Umbilical cord (tissue), 2 donors: ENCODE results near the gene DNAJC13. TPM values are rescaled to one million over a fixed set of nuclear protein-coding genes. Genes with fewer than 3 reads are reported as not detected.
"Not testable (repeated sequence)": the region's sequence is repeated elsewhere in the genome, so short reads cannot be mapped to it uniquely, and the experiment has no call there.

Experiments
- DNase-seq: peaks from one replicate; pipeline ENCODE4 v3.0.0-alpha.2; 2015; ENCODE audit warnings: low spot score
- total RNA-seq: library from RNA; depleted of rRNA; stranded (reverse); fragments of >200 nt; gene quantifications from one replicate; pipeline ENCODE4 v1.2.3, GENCODE V29; 2014; ENCODE audit warnings: low replicate concordance; ENCODE audit not compliant: insufficient read depth

Gene DNAJC13
- 73.7 TPM for total RNA-seq

- peak; percentile 98 for DNase-seq
These were observed at the start of gene DNAJC13 for GRCh38 chr3:132416807-132417694. Gene DNAJC13 (plus strand): TSS chr3:132417502. CDS start chr3:132434551, 17,049 bp downstream.

DNA sequence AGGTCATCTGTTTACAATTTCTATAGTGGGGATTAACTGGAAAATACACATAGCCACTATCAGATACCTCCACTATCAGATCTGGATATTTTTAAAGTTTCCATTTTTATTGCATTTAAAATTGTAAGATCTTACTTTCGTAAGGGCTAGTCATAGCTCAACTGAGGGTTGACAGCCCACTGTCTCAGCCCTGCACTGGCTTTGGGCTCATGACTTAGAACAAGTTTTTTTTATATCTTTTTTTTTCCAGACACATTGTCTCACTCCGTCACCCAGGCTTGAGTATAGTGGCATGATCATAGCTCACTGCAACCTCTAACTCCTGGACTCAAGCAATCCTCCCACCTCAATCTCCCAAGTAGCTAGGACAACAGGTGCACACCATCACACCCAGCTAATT, 48.8 kb upstream of the DNAJC13 start:
- no peak for DNase-seq

- no peak for DNase-seq
These were observed 48.3 kb upstream of the DNAJC13 start for GRCh38 chr3:132368962-132369361.

DNA sequence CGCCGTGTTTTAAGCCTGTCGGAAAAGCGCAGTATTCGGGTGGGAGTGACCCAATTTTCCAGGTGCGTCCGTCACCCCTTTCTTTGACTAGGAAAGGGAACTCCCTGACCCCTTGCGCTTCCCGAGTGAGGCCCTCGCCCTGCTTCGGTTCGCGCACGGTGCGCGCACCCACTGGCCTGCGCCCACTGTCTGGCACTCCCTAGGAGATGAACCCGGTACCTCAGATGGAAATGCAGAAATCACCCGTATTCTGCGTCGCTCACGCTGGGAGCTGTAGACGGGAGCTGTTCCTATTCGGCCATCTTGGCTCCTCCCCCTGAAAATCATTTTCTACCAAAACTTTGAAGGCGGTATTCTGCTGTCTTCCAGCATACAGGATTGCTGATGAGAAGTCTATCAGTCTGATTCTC, 40.4 kb upstream of the DNAJC13 start:
- DNase-seq, result not testable (repeated sequence)

GRCh38 chr3:132378048-132378762, 39.1 kb upstream of the DNAJC13 start:
- DNase-seq, result no peak

- DNase-seq, result no peak
These were observed 38.5 kb upstream of the DNAJC13 start for GRCh38 chr3:132378846-132379245.

GRCh38 chr3:132380920-132381319, 36.4 kb upstream of the DNAJC13 start:
- DNase-seq, result no peak

- DNase-seq, result no peak
These were observed 35.9 kb upstream of the DNAJC13 start for GRCh38 chr3:132381348-132381944.

GRCh38 chr3:132382267-132382666, 35.0 kb upstream of the DNAJC13 start:
- DNase-seq, result no peak

- DNase-seq, result no peak
These were observed 34.6 kb upstream of the DNAJC13 start for GRCh38 chr3:132382688-132383194.

DNA sequence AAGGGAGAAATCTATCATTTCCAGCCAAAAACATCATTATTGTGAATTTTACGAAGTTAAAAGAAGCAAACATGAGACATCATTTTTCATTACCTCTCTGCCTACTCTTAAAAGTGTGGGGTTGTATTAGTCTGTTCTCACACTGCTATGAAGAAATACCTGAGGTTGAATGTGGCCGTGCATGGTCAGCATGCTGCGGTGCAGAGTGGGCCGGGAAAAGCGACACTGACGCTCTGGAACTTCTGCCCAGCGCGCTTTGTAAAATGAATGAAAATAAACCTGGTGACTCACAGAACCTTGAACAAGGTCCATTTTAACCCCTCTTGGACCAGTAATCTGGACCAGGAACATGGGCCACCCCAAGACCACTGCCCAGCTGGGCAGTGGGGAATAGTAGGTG, 31.0 kb upstream of the DNAJC13 start:
- DNase-seq, result no peak

DNA sequence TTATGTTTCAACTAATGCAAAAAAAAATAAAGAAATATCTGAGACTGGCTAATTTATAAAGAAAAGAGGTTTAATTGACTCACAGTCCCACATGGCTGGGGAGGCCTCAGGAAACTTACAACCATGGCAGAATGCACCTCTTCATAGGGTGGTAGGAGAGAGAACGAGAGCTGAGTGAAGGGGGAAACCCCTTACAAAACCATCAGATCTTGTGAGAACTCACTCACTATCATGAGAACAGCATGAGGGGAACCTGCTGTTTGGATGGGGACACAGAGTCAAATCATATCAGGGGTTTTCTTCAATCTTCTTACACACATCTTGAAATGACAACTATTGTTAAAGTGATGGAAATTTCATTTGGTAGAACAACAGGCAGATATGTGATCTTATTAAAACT, 24.6 kb upstream of the DNAJC13 start:
- not testable (repeated sequence) for DNase-seq

GRCh38 chr3:132394320-132394719, 23.0 kb upstream of the DNAJC13 start:
- DNase-seq, result peak; percentile 32

- DNase-seq, result no peak
These were observed 22.2 kb upstream of the DNAJC13 start for GRCh38 chr3:132395126-132395525.

- no peak for DNase-seq
These were observed 21.0 kb upstream of the DNAJC13 start for GRCh38 chr3:132396255-132396654.

GRCh38 chr3:132396776-132397175, 20.5 kb upstream of the DNAJC13 start:
- DNase-seq, result not testable (repeated sequence)

- DNase-seq, result peak; percentile 65
These were observed 18.0 kb upstream of the DNAJC13 start for GRCh38 chr3:132399054-132399929.

GRCh38 chr3:132401255-132401654, 16.0 kb upstream of the DNAJC13 start:
- no peak for DNase-seq

DNA sequence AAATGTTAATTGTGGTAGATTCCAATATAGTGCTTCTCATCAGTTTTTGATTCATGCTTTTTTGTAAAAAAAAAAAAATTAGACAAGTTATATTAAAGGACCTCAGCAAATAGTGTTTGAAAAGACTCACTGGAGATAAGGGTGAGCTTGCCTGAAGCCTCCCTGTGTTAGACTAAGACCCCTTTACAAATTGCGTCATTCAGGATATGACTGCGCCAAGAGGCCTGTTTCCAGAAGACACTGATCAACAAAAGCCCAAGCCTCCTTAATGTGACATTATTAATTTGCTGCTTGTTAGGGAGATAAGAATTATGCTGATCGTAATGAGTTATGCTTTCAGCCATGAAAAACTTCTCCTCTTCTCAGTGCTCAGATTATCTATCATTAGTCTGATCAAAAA, 13.0 kb upstream of the DNAJC13 start:
- peak; percentile 17 for DNase-seq

GRCh38 chr3:132405188-132405587, 12.1 kb upstream of the DNAJC13 start:
- peak; percentile 58 for DNase-seq
